ENCODE results near the gene EP400.
"Not testable (repeated sequence)": the region's sequence is repeated elsewhere in the genome, so short reads cannot be mapped to it uniquely, and the experiment has no call there.

EP400 gene

GRCh38 chr12:132049442-132049841 lies 99.7 kb downstream of the EP400 start:
- no peak for DNase-seq

GRCh38 chr12:132049876-132050275 lies 100.1 kb downstream of the EP400 start:
- DNase-seq: no peak

- not testable (repeated sequence) for DNase-seq
Measured at GRCh38 chr12:132051718-132052117, 102.0 kb downstream of the EP400 start.

- DNase-seq: no peak
Measured at GRCh38 chr12:132052196-132052932, 102.6 kb downstream of the EP400 start.

GRCh38 chr12:132053338-132054330 lies 103.9 kb downstream of the EP400 start:
- DNase-seq: no peak

GRCh38 chr12:132054983-132055382 lies 105.2 kb downstream of the EP400 start:
- no peak for DNase-seq

GRCh38 chr12:132055535-132056096 lies 105.9 kb downstream of the EP400 start:
- no peak for DNase-seq

GRCh38 chr12:132056320-132056719 lies 106.6 kb downstream of the EP400 start:
- no peak for DNase-seq

- DNase-seq: no peak
Measured at GRCh38 chr12:132056951-132057350, 107.2 kb downstream of the EP400 start.

GRCh38 chr12:132057691-132058090 lies 107.9 kb downstream of the EP400 start:
- DNase-seq: no peak

- DNase-seq: no peak
Measured at GRCh38 chr12:132061197-132061596, 111.5 kb downstream of the EP400 start.

GRCh38 chr12:132061641-132062430 lies 112.1 kb downstream of the EP400 start:
- DNase-seq: no peak

- no peak for DNase-seq
Measured at GRCh38 chr12:132062481-132062880, 112.7 kb downstream of the EP400 start.

- no peak for DNase-seq
Measured at GRCh38 chr12:132063491-132063890, 113.7 kb downstream of the EP400 start.

- DNase-seq: no peak
Measured at GRCh38 chr12:132064631-132065030, 114.9 kb downstream of the EP400 start.

- no peak for DNase-seq
Measured at GRCh38 chr12:132065203-132065602, 115.5 kb downstream of the EP400 start.

GRCh38 chr12:132065609-132066344 lies 116.0 kb downstream of the EP400 start:
- no peak for DNase-seq

GRCh38 chr12:132066345-132066685 lies 116.6 kb downstream of the EP400 start:
- no peak for DNase-seq

GRCh38 chr12:132066749-132067148 lies 117.0 kb downstream of the EP400 start:
- DNase-seq: no peak

GRCh38 chr12:132067182-132067581 lies 117.4 kb downstream of the EP400 start:
- DNase-seq: no peak

GRCh38 chr12:132068250-132068649 lies 118.5 kb downstream of the EP400 start:
- DNase-seq: no peak
